ENCODE measurements around the gene CACNA1G. TPM values are rescaled to one million over a fixed set of nuclear protein-coding genes. Genes with fewer than 3 reads are reported as not detected.

Gene CACNA1G
- polyA plus RNA-seq, 3 donors from 2014 or later, result not detected

GRCh38 chr17:50614471-50615051 lies 54.0 kb downstream of the CACNA1G start:
- peaks cover 0 to 3% (median 0%) of the 10 kb centered on the region in 6 donors for H3K9me3 Mint-ChIP-seq
- peaks cover 4 to 8% (median 7%) of the 10 kb centered on the region in 3 donors for H3K27me3 Mint-ChIP-seq (ENCODE audit: low read depth in 3 of 3)
- no peak for DNase-seq
- no peaks in the 10 kb centered on the region for H3K36me3 Mint-ChIP-seq
- H3K4me3 Mint-ChIP-seq, result peak overlapping the region in 1 of 5 donors; percentile 61
- H3K27ac Mint-ChIP-seq, result peak overlapping the region in 1 of 6 donors; percentile 60
- peaks cover 7 to 14% of the 10 kb centered on the region in 2 donors for H3K4me1 Mint-ChIP-seq

- no peak overlapping the region for H3K27ac Mint-ChIP-seq
- H3K36me3 Mint-ChIP-seq, result no peaks in the 10 kb centered on the region
- DNase-seq, result no peak
- peaks cover 4 to 11% (median 8%) of the 10 kb centered on the region in 3 donors for H3K27me3 Mint-ChIP-seq (ENCODE audit: low read depth in 3 of 3)
- H3K9me3 Mint-ChIP-seq, result peaks cover 0 to 3% (median 0%) of the 10 kb centered on the region in 6 donors
- no peak overlapping the region for H3K4me3 Mint-ChIP-seq
- H3K4me1 Mint-ChIP-seq, result peaks cover 7 to 14% of the 10 kb centered on the region in 2 donors
These were observed 55.3 kb downstream of the CACNA1G start for GRCh38 chr17:50615828-50616227.

- Mint-ChIP-seq H3K4me1 (peaks cover 7 to 14% of the 10 kb centered on the region in 2 donors), H3K4me3 (no peak overlapping the region), H3K36me3 (no peaks in the 10 kb centered on the region), H3K27me3 (ENCODE audit: low read depth in 3 of 3) (peaks cover 4 to 9% (median 8%) of the 10 kb centered on the region in 3 donors), H3K27ac (no peak overlapping the region), H3K9me3 (peaks cover 0 to 3% (median 0%) of the 10 kb centered on the region in 6 donors)
- DNase-seq, result no peak
These were observed 57.8 kb downstream of the CACNA1G start for GRCh38 chr17:50618300-50618699.

GRCh38 chr17:50618941-50619340 lies 58.4 kb downstream of the CACNA1G start:
- Mint-ChIP-seq H3K4me3 (no peak overlapping the region), H3K36me3 (no peaks in the 10 kb centered on the region), H3K9me3 (peaks cover 0 to 3% (median 0%) of the 10 kb centered on the region in 6 donors), H3K27me3 (ENCODE audit: low read depth in 3 of 3) (peaks cover 4 to 9% (median 8%) of the 10 kb centered on the region in 3 donors), H3K4me1 (peaks cover 5 to 7% of the 10 kb centered on the region in 2 donors), H3K27ac (no peak overlapping the region)
- no peak for DNase-seq

DNA sequence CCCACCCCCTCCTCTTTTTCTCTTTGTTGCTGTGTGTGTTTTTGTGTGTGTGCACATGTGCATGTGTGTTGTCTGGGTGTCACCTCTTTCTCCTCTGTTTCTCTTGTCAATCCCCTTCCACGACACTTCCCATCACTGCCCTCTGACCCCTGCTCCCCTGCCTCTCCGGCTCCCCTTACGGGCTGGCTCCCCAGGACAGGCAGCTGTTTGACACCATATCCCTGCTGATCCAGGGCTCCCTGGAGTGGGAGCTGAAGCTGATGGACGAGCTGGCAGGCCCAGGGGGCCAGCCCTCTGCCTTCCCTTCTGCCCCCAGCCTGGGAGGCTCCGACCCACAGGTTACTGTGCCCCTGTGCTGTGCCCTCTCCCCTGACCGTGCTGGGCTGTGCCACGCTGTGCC lies 59.0 kb downstream of the CACNA1G start:
- Mint-ChIP-seq H3K9me3 (peaks cover 0 to 3% (median 0%) of the 10 kb centered on the region in 6 donors), H3K27ac (no peak overlapping the region), H3K27me3 (ENCODE audit: low read depth in 3 of 3) (peaks cover 4 to 9% (median 6%) of the 10 kb centered on the region in 3 donors), H3K4me1 (peaks cover 0 to 2% of the 10 kb centered on the region in 2 donors), H3K4me3 (no peak overlapping the region), H3K36me3 (no peaks in the 10 kb centered on the region)
- no peak for DNase-seq

GRCh38 chr17:50620237-50620636 lies 59.7 kb downstream of the CACNA1G start:
- H3K4me1 Mint-ChIP-seq, result no peaks in the 10 kb centered on the region
- no peak overlapping the region for H3K27ac Mint-ChIP-seq
- peaks cover 4 to 9% (median 4%) of the 10 kb centered on the region in 3 donors for H3K27me3 Mint-ChIP-seq (ENCODE audit: low read depth in 3 of 3)
- H3K4me3 Mint-ChIP-seq, result no peak overlapping the region
- no peak for DNase-seq
- H3K36me3 Mint-ChIP-seq, result no peaks in the 10 kb centered on the region
- H3K9me3 Mint-ChIP-seq, result peaks cover 0 to 3% (median 0%) of the 10 kb centered on the region in 6 donors

GRCh38 chr17:50620858-50621257 lies 60.3 kb downstream of the CACNA1G start:
- H3K27ac Mint-ChIP-seq, result no peak overlapping the region
- H3K36me3 Mint-ChIP-seq, result no peaks in the 10 kb centered on the region
- peaks cover 0 to 3% (median 0%) of the 10 kb centered on the region in 6 donors for H3K9me3 Mint-ChIP-seq
- no peak for DNase-seq
- H3K4me3 Mint-ChIP-seq, result no peak overlapping the region
- no peaks in the 10 kb centered on the region for H3K4me1 Mint-ChIP-seq
- peaks cover 4 to 12% (median 4%) of the 10 kb centered on the region in 3 donors for H3K27me3 Mint-ChIP-seq (ENCODE audit: low read depth in 3 of 3)

DNA sequence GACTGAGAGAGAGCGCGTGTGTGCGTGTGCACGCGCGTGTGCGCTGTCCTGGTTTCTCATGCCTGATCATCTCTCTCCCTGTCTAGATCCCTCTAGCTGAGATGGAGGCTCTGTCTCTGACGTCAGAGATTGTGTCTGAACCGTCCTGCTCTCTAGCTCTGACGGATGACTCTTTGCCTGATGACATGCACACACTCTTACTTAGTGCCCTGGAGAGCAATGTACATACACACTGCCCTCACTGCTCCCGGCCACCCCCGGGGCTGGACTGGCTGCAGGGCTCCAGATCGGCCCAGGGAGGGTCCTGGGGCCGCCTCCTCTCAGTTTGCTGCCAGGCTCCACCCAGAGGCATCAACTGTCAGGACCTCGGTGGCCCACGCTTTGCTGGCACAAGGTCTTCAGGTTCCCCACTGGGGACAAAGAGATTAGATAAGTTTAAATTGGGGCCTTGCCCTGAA lies 61.1 kb downstream of the CACNA1G start:
- Mint-ChIP-seq H3K4me3 (no peak overlapping the region), H3K36me3 (no peaks in the 10 kb centered on the region), H3K9me3 (peaks cover 0 to 3% (median 0%) of the 10 kb centered on the region in 6 donors), H3K27me3 (ENCODE audit: low read depth in 3 of 3) (peaks cover 0 to 14% (median 8%) of the 10 kb centered on the region in 3 donors), H3K27ac (no peak overlapping the region), H3K4me1 (no peaks in the 10 kb centered on the region)
- DNase-seq, result no peak

DNA sequence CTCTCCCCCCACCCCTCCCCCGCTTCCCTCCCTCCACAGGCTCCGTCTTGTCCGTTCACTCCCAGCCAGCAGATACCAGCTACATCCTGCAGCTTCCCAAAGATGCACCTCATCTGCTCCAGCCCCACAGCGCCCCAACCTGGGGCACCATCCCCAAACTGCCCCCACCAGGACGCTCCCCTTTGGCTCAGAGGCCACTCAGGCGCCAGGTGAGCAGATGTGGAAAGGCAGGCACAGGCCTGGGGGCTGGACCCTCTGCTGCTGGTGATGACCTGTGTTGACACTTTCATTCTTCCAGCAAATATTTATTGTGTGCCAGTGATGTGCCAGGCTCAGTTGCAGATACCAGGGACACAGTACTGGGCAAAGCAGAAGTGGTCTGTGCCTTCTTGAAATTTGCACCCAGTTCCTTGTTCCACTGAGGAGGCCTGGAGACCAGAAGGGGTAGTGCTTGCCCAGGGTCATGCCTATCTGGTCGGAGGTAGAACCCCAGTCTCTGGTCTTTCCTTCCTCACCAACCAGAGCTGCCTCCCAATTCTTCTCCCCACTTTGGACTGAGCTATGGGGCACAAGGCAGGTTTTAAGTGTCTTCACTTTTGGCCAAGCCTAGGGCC lies 63.9 kb downstream of the CACNA1G start:
- DNase-seq, result no peak
- H3K4me1 Mint-ChIP-seq, result peaks cover 0 to 5% of the 10 kb centered on the region in 2 donors
- no peaks in the 10 kb centered on the region for H3K9me3 Mint-ChIP-seq
- peaks cover 3 to 11% (median 3%) of the 10 kb centered on the region in 3 donors for H3K27me3 Mint-ChIP-seq (ENCODE audit: low read depth in 3 of 3)
- H3K4me3 Mint-ChIP-seq, result no peak overlapping the region
- no peaks in the 10 kb centered on the region for H3K36me3 Mint-ChIP-seq
- peak overlapping the region in 1 of 6 donors; percentile 4 for H3K27ac Mint-ChIP-seq

DNA sequence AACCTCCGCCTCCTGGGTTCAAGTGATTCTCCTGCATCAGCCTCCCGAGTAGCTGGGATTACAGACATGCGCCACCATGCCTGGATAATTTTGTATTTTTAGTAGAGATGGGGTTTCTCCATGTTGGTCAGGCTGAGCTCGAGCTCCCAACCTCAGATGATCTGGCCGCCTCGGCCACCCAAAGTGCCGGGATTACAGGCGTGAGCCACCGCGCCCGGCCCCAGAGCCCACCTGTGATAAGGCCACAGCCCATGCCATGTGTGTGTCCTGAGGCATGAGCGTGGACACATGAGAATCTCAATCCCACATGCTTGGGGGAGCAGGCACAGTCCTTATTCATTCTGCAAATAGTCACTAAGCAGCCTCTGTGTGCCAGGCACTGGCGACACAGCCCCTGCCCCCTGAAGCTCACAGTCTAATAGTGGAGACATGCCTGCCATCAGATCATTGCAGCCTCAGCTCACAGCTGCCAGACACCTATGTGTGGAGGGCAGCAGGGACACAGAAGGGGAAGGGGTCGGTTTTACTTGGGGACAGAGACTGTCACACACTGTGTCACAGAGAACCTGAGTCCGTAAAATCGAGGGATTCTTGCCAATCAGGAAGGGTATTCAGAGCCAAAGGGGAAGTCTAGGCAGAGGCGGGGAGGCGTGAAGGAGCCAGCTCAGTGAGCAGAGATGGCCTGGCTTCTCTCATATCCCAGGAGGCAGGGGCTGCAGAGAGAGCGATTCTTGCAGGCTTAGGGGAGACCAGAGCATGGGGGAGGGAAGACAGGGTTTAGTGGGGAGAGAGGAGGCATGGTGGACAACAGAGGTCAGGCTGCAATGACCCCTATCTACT lies 64.7 kb downstream of the CACNA1G start:
- DNase-seq, result no peak
- no peak overlapping the region for H3K27ac Mint-ChIP-seq
- H3K4me1 Mint-ChIP-seq, result peaks cover 0 to 5% of the 10 kb centered on the region in 2 donors
- H3K9me3 Mint-ChIP-seq, result no peaks in the 10 kb centered on the region
- H3K36me3 Mint-ChIP-seq, result no peaks in the 10 kb centered on the region
- peaks cover 3 to 7% (median 3%) of the 10 kb centered on the region in 3 donors for H3K27me3 Mint-ChIP-seq (ENCODE audit: low read depth in 3 of 3)
- H3K4me3 Mint-ChIP-seq, result no peak overlapping the region

DNA sequence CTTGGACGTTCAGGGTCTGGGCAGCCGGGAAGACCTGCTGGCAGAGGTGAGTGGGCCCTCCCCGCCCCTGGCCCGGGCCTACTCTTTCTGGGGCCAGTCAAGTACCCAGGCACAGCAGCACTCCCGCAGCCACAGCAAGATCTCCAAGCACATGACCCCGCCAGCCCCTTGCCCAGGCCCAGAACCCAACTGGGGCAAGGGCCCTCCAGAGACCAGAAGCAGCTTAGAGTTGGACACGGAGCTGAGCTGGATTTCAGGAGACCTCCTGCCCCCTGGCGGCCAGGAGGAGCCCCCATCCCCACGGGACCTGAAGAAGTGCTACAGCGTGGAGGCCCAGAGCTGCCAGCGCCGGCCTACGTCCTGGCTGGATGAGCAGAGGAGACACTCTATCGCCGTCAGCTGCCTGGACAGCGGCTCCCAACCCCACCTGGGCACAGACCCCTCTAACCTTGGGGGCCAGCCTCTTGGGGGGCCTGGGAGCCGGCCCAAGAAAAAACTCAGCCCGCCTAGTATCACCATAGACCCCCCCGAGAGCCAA lies 65.6 kb downstream of the CACNA1G start:
- H3K27ac Mint-ChIP-seq, result no peak overlapping the region
- no peaks in the 10 kb centered on the region for H3K9me3 Mint-ChIP-seq
- H3K4me1 Mint-ChIP-seq, result peaks cover 0 to 5% of the 10 kb centered on the region in 2 donors
- no peak overlapping the region for H3K4me3 Mint-ChIP-seq
- peaks cover 3 to 7% (median 5%) of the 10 kb centered on the region in 3 donors for H3K27me3 Mint-ChIP-seq (ENCODE audit: low read depth in 3 of 3)
- peak; percentile 32 to 56 (median 45) for DNase-seq
- no peaks in the 10 kb centered on the region for H3K36me3 Mint-ChIP-seq

GRCh38 chr17:50627036-50627781 lies 66.7 kb downstream of the CACNA1G start:
- Mint-ChIP-seq H3K9me3 (no peaks in the 10 kb centered on the region), H3K4me3 (no peak overlapping the region), H3K36me3 (no peaks in the 10 kb centered on the region)

More at GRCh38 chr17:50627036-50627781, 66.7 kb downstream of the CACNA1G start:
- DNase-seq, result no peak
- peaks cover 0 to 5% of the 10 kb centered on the region in 2 donors for H3K4me1 Mint-ChIP-seq
- H3K27ac Mint-ChIP-seq, result no peak overlapping the region
- H3K27me3 Mint-ChIP-seq (ENCODE audit: low read depth in 3 of 3), result peaks cover 3 to 9% (median 9%) of the 10 kb centered on the region in 3 donors

Data from immature natural killer cell (primary cell).